HG03097 (cell line): ENCODE results near the gene NADK2.
A peak's percentile ranks its signal among the peaks of the same experiment; 100 is the strongest.
"Not testable (repeated sequence)": the region's sequence is repeated elsewhere in the genome, so short reads cannot be mapped to it uniquely, and the experiment has no call there.

Source experiments
- ATAC-seq: cut with Tn5 transposase; IDR thresholded peaks from one replicate; pipeline ENCODE4 v1.9.1; 2021; ENCODE audit not compliant: unreplicated experiment, low FRiP score

Gene NADK2

GRCh38 chr5:36209664-36210063, 32.1 kb downstream of the NADK2 start:
- no peak for ATAC-seq

- ATAC-seq, result no peak
Observed at GRCh38 chr5:36208786-36209185, 32.9 kb downstream of the NADK2 start.

- no peak for ATAC-seq
Observed at GRCh38 chr5:36206913-36207312, 34.8 kb downstream of the NADK2 start.

- no peak for ATAC-seq
Observed at GRCh38 chr5:36205329-36205728, 36.4 kb downstream of the NADK2 start.

GRCh38 chr5:36202521-36202961, 39.2 kb downstream of the NADK2 start:
- ATAC-seq, result no peak

- no peak for ATAC-seq
Observed at GRCh38 chr5:36200513-36200912, 41.2 kb downstream of the NADK2 start.

GRCh38 chr5:36199620-36200019, 42.1 kb downstream of the NADK2 start:
- ATAC-seq, result no peak

- not testable (repeated sequence) for ATAC-seq
Observed at GRCh38 chr5:36198783-36199182, 42.9 kb downstream of the NADK2 start.

GRCh38 chr5:36198281-36198680, 43.4 kb downstream of the NADK2 start:
- ATAC-seq, result no peak

GRCh38 chr5:36193746-36194145, 48.0 kb downstream of the NADK2 start:
- no peak for ATAC-seq

GRCh38 chr5:36184408-36184807, 57.3 kb downstream of the NADK2 start:
- ATAC-seq, result not testable (repeated sequence)

- no peak for ATAC-seq
Observed at GRCh38 chr5:36181774-36182173, 60.0 kb downstream of the NADK2 start.

- ATAC-seq, result no peak
Observed at GRCh38 chr5:36180556-36181350, 61.0 kb downstream of the NADK2 start.

- ATAC-seq, result no peak
Observed at GRCh38 chr5:36179950-36180349, 61.8 kb downstream of the NADK2 start.

- no peak for ATAC-seq
Observed at GRCh38 chr5:36178524-36178890, 63.2 kb downstream of the NADK2 start.

- ATAC-seq, result no peak
Observed at GRCh38 chr5:36177715-36178523, 63.8 kb downstream of the NADK2 start.

GRCh38 chr5:36177154-36177553, 64.6 kb downstream of the NADK2 start:
- ATAC-seq, result peak; percentile 95

GRCh38 chr5:36175043-36175442, 66.7 kb downstream of the NADK2 start:
- ATAC-seq, result no peak

GRCh38 chr5:36174119-36174518, 67.6 kb downstream of the NADK2 start:
- no peak for ATAC-seq

- no peak for ATAC-seq
Observed at GRCh38 chr5:36173426-36173825, 68.3 kb downstream of the NADK2 start.

GRCh38 chr5:36172599-36172998, 69.1 kb downstream of the NADK2 start:
- no peak for ATAC-seq
